K562 (cell line): ENCODE results near the gene GAL3ST1. TPM values are rescaled to one million over a fixed set of nuclear protein-coding genes. Genes with fewer than 3 reads are reported as not detected.

Experiments
- ATAC-seq: fragments of 200-7000 bp; cut with Tn5 transposase; 3 replicates; pipeline ENCODE4 v1.9.1; 2020; ENCODE audit warnings: moderate library complexity
- BruUV-seq: library from RNA; stranded (reverse); fragments of 400-500 nt; replicated peaks from 2 replicates; lab custom pipeline; 2021; lab: Mats Ljungman, UMichigan
- CTCF ChIA-PET: fragments of 300-600 bp; formaldehyde crosslinking; extraction: SDS; loops from one replicate; lab custom pipeline; 2021; ENCODE audit warnings: low intra/inter-chr PET ratio; lab: Yijun Ruan, JAX
- POLR2A ChIA-PET: fragments of 300-600, 350-650 bp; sonication (Branson Sonifier 250); formaldehyde crosslinking; extraction: SDS; loops from one replicate; lab custom pipeline; 2021; ENCODE audit warnings: antibody characterized with exemption, inconsistent platforms; lab: Yijun Ruan, JAX
- DNase-seq, 4 experiments: peaks; one replicate each; pipeline versions ENCODE4 v3.0.0 to v3.0.0-alpha.2; 2011 to 2018; ENCODE audit warnings: low spot score in 3 of 4, mixed read lengths in 3 of 4; ENCODE audit errors: extremely low read depth in 1 of 4
- FAIRE-seq: peaks from 2 replicates; lab custom pipeline; 2011; peaks lifted over from hg19 to GRCh38; lab: Jason Lieb, UNC
- H2AFZ ChIP-seq: 2 replicates; pipeline ENCODE4 v1.6.0; 2011; ENCODE audit warnings: low read depth, low read length, control low read depth, inconsistent platforms
- H3K27ac ChIP-seq: fragments of 200-600 bp; 3 replicates; pipeline ENCODE4 v1.8.0; 2011; ENCODE audit warnings: low read depth, mild to moderate bottlenecking, control low read depth, inconsistent platforms, low read length, moderate library complexity, mixed read lengths; ENCODE audit errors: extremely low read depth
- H3K27me3 ChIP-seq, 2 experiments: fragments of 300-600 bp in 1 of 2; 2 replicates in 1 of 2; 3 replicates in 1 of 2; pipeline versions ENCODE4 v1.6.0 to v1.8.0; 2011; ENCODE audit warnings: inconsistent platforms in 2 of 2, low read length in 2 of 2, mild to moderate bottlenecking in 1 of 2, mixed read lengths in 1 of 2, moderate library complexity in 1 of 2; ENCODE audit not compliant: control insufficient read depth in 2 of 2, insufficient read depth in 2 of 2
- H3K36me3 ChIP-seq: fragments of 300-600 bp; 3 replicates; pipeline ENCODE4 v1.8.0; 2011; ENCODE audit warnings: mild to moderate bottlenecking, low read length, inconsistent platforms; ENCODE audit not compliant: control insufficient read depth, insufficient read depth
- H3K4me1 ChIP-seq, 2 experiments: fragments of 200-600 bp in 1 of 2; replicated peaks in 1 of 2; 2 replicates in 1 of 2; 3 replicates in 1 of 2; pipeline versions ENCODE4 v1.5.1 to v1.8.0; 2011; ENCODE audit warnings: inconsistent platforms in 2 of 2, low read length in 2 of 2, mild to moderate bottlenecking in 1 of 2, mixed read lengths in 1 of 2, moderate library complexity in 1 of 2; ENCODE audit not compliant: control insufficient read depth in 2 of 2, insufficient read depth in 2 of 2
- H3K4me2 ChIP-seq: 2 replicates; pipeline ENCODE4 v1.6.1; 2011; ENCODE audit warnings: low read length, control low read depth, inconsistent platforms, mixed read lengths; ENCODE audit not compliant: insufficient read depth
- H3K4me3 ChIP-seq: fragments of 200-600 bp; sonication (generic), shearing (Covaris generic); 2 replicates; pipeline ENCODE4 v1.5.1; 2016; ENCODE audit warnings: control low read depth, inconsistent platforms
- H3K79me2 ChIP-seq: fragments of 200-600 bp; 3 replicates; pipeline ENCODE4 v1.8.0; 2011; ENCODE audit warnings: low read length, inconsistent platforms; ENCODE audit not compliant: control insufficient read depth, insufficient read depth
- H3K9ac ChIP-seq, 2 experiments: 2 replicates each; pipeline versions ENCODE4 v1.6.0 to v1.6.1; 2011; ENCODE audit warnings: low read depth in 2 of 2, low read length in 2 of 2, control low read depth in 1 of 2, inconsistent platforms in 1 of 2, mild to moderate bottlenecking in 1 of 2, mixed read lengths in 1 of 2; ENCODE audit not compliant: insufficient read depth in 1 of 2
- H3K9me1 ChIP-seq: one replicate; pipeline ENCODE4 v1.6.0; 2011; ENCODE audit warnings: inconsistent platforms, mild to moderate bottlenecking, low read length, moderate library complexity; ENCODE audit not compliant: control insufficient read depth, insufficient read depth
- H3K9me3 ChIP-seq: replicated peaks from 2 replicates; pipeline ENCODE4 v1.5.1; 2011; ENCODE audit warnings: low read depth, low read length, inconsistent platforms; ENCODE audit not compliant: control insufficient read depth, insufficient read depth
- H4K20me1 ChIP-seq: replicated peaks from 2 replicates; pipeline ENCODE4 v1.6.1; 2011; ENCODE audit warnings: low read length, inconsistent platforms, mixed read lengths; ENCODE audit not compliant: control insufficient read depth, insufficient read depth
- GATA2 ChIP-seq: sonication (generic); formaldehyde crosslinking; IDR thresholded peaks from 2 replicates; pipeline ENCODE4 v1.4.0; 2020; ENCODE audit warnings: mild to moderate bottlenecking, missing genetic modification reagents
- HDAC8 ChIP-seq: fragments of 450-650 bp; IDR thresholded peaks from 2 replicates; pipeline ENCODE4 v1.6.1; 2016; ENCODE audit warnings: mild to moderate bottlenecking, missing genetic modification characterization, moderate library complexity, missing compliant biosample characterization
- ILF3 ChIP-seq: fragments of 450-650 bp; IDR thresholded peaks from 2 replicates; pipeline ENCODE4 v1.6.1; 2018; ENCODE audit warnings: antibody characterized with exemption, mild to moderate bottlenecking, moderate library complexity, borderline replicate concordance
- KAT7 ChIP-seq: sonication (generic); formaldehyde crosslinking; IDR thresholded peaks from 2 replicates; pipeline ENCODE4 v1.8.0; 2022; ENCODE audit warnings: missing genetic modification reagents, mild to moderate bottlenecking, borderline replicate concordance
- NFIC ChIP-seq: fragments of 450-650 bp; IDR thresholded peaks from 2 replicates; pipeline ENCODE4 v1.6.1; 2017; ENCODE audit warnings: mild to moderate bottlenecking, inconsistent platforms
- PCBP1 ChIP-seq: fragments of 200-400 bp; formaldehyde crosslinking; IDR thresholded peaks from 2 replicates; pipeline ENCODE4 v1.6.1; 2018; ENCODE audit warnings: mild to moderate bottlenecking, low read depth, low read length; ENCODE audit not compliant: poor library complexity, severe bottlenecking
- PHTF2 ChIP-seq: fragments of 250-450 bp; sonication (Bioruptor Pico); IDR thresholded peaks from 2 replicates; pipeline ENCODE4 v1.5.0; 2021; ENCODE audit warnings: mild to moderate bottlenecking
- POLR2A ChIP-seq: fragments of 450-650 bp; conservative IDR thresholded peaks from 2 replicates; pipeline ENCODE4 v1.6.1; 2016
- POLR2AphosphoS2 ChIP-seq: IDR thresholded peaks from 2 replicates; pipeline ENCODE4 v1.6.1; 2012; ENCODE audit warnings: low read length, improper control_type of control experiment
- RBM34 ChIP-seq: fragments of 200-400 bp; formaldehyde crosslinking; IDR thresholded peaks from 2 replicates; pipeline ENCODE4 v1.6.1; 2018; ENCODE audit warnings: low read length, borderline replicate concordance; ENCODE audit not compliant: insufficient read depth
- SAFB ChIP-seq: fragments of 200-400 bp; formaldehyde crosslinking; IDR thresholded peaks from 2 replicates; pipeline ENCODE4 v1.6.1; 2017; ENCODE audit warnings: low read depth, low read length, borderline replicate concordance
- XRCC3 ChIP-seq: fragments of 450-650 bp; IDR thresholded peaks from 2 replicates; pipeline ENCODE4 v1.6.1; 2017; ENCODE audit warnings: mild to moderate bottlenecking, moderate library complexity
- ZNF280B ChIP-seq: fragments of 250-450 bp; sonication (Bioruptor Pico); IDR thresholded peaks from 2 replicates; pipeline ENCODE4 v1.5.1; 2021; ENCODE audit warnings: mild to moderate bottlenecking
- ZNF384 ChIP-seq: IDR thresholded peaks from 2 replicates; pipeline ENCODE4 v1.6.1; 2012; ENCODE audit warnings: low read depth, low read length, improper control_type of control experiment
- ZNF512 ChIP-seq: IDR thresholded peaks from 2 replicates; pipeline ENCODE4 v1.6.1; 2016; ENCODE audit warnings: missing genetic modification characterization, missing compliant biosample characterization
- WGBS: fragments of 100-300 bp; shearing (Covaris generic); methylation state at CpG from one replicate; pipeline ENCODE4 v1.1.6; 2016; ENCODE audit warnings: low coverage, mixed read lengths; ENCODE audit not compliant: insufficient coverage; ENCODE audit errors: missing lambda C conversion rate; 5-methylcytosine and 5-hydroxymethylcytosine counted together
- in situ Hi-C: fragments of 300-500 bp; cut with MboI; formaldehyde crosslinking; loops from 4 replicates; pipeline ENCODE4 v1.15.0; 2018; ENCODE audit warnings: inconsistent platforms, mixed read lengths
- intact Hi-C: fragments of 100-400 bp; cut with micrococcal nuclease; formaldehyde crosslinking; loops from 2 replicates; pipeline ENCODE4 v1.14.2; 2022
- polyA plus RNA-seq, 8 experiments: library from polyadenylated mRNA; depleted of rRNA in 4 of 8; stranded (reverse) in 5 of 8; unstranded in 3 of 8; fragments of >200 nt; fragmentation: Nextera tagmentation in 2 of 8; fragmentation: Illumina TruSeq in 1 of 8; extraction: Ambion mirVana in 2 of 8; extraction: Trizol in 1 of 8; gene quantifications; 2 replicates each; pipeline versions ENCODE4 v1.2.1 to v1.2.3, GENCODE V29; 2011 to 2014; ENCODE audit warnings: inconsistent platforms in 1 of 8, missing spikeins in 1 of 8
- total RNA-seq, 7 experiments: library from RNA; depleted of rRNA in 6 of 7; stranded (reverse); fragments of >200 nt in 6 of 7; fragmentation: Illumina TruSeq in 2 of 7; extraction: Trizol in 2 of 7; gene quantifications; 2 replicates each; pipeline versions ENCODE4 v1.2.1 to v1.2.3, GENCODE V29; 2011 to 2021; ENCODE audit warnings: low replicate concordance in 1 of 7

GAL3ST1 gene
- total and polyA plus RNA-seq, 9 of the 15 experiments (the other 6 are each of a cell fraction or from before 2014, with no cell fraction given): 0.03 to 1.9 (median 0.33) TPM; not detected in 1

GRCh38 chr22:30603801-30604200, 29.3 kb upstream of the GAL3ST1 start:
- no peaks in the 10 kb centered on the region for H4K20me1 ChIP-seq
- POLR2A ChIA-PET: interaction anchor here (1.2 kb wide), 1 partner anchor 10 kb away, joined by 4 read pairs; no protein-coding TSS in a partner anchor
- H3K36me3 ChIP-seq: no peaks in the 10 kb centered on the region
- no peak overlapping the region for H3K9ac ChIP-seq
- FAIRE-seq: no peak
- no peak for ATAC-seq
- no peak overlapping the region for H3K4me3 ChIP-seq
- CTCF ChIA-PET: no interaction called here
- H3K4me2 ChIP-seq: no peak overlapping the region; the same call in 1 of the 2 replicates
- H3K9me1 ChIP-seq: no peaks in the 10 kb centered on the region
- 57% methylated on average over 3 of the region's 3 CpGs for WGBS
- H2AFZ ChIP-seq: no peak overlapping the region
- no TSS peak for BruUV-seq
- TF ChIP-seq POLR2A (no peak), HDAC8 (tag) (no peak), RBM34 (no peak), ILF3 (no peak), ZNF280B (no peak), POLR2AphosphoS2 (no peak), SAFB (no peak), ZNF384 (no peak), GATA2 (CRISPR knock-in tag) (no peak), XRCC3 (no peak), PHTF2 (CRISPR knock-in tag) (no peak), ZNF512 (tag) (no peak), NFIC (no peak), KAT7 (no peak), PCBP1 (no peak)
- H3K9me3 ChIP-seq: no peaks in the 10 kb centered on the region
- in situ Hi-C loops: loop anchor here (10.0 kb wide), 1 partner anchor 319 kb away; the partner anchor contains the start of gene CASTOR1
- DNase-seq: no peak
- H3K27ac ChIP-seq: no peak overlapping the region
- intact Hi-C loops: no loop called here
- no peaks in the 10 kb centered on the region for H3K79me2 ChIP-seq
- no peaks in the 10 kb centered on the region for H3K27me3 ChIP-seq
- peaks cover 18 to 29% of the 10 kb centered on the region in 2 experiments; a peak in 4 of 5 replicates for H3K4me1 ChIP-seq
